MM.1S (cell line): ENCODE measurements around the gene PARVB.

ENCODE experiments used
- DNase-seq: peaks from one replicate; pipeline ENCODE4 v3.0.0-alpha.2; 2015
- H2AFZ ChIP-seq: fragments of 300-600 bp; sonication (generic); 2 replicates; pipeline ENCODE4 v1.6.0; 2016; ENCODE audit warnings: antibody characterized with exemption, low read length
- H3F3A ChIP-seq: fragments of 300-600 bp; sonication (generic); 2 replicates; pipeline ENCODE4 v1.6.1; 2016; ENCODE audit warnings: mild to moderate bottlenecking, antibody characterized with exemption, low read length, moderate library complexity, mixed read lengths; ENCODE audit not compliant: insufficient read depth
- H3K27ac ChIP-seq: fragments of 300-600 bp; sonication (generic); 2 replicates; pipeline ENCODE4 v1.5.1; 2016; ENCODE audit warnings: mild to moderate bottlenecking, low read length
- H3K27me3 ChIP-seq: fragments of 300-600 bp; sonication (generic); replicated peaks from 2 replicates; pipeline ENCODE4 v1.6.0; 2016; ENCODE audit warnings: low read length; ENCODE audit not compliant: insufficient read depth
- H3K36me3 ChIP-seq: fragments of 300-600 bp; sonication (generic); replicated peaks from 2 replicates; pipeline ENCODE4 v1.6.1; 2016; ENCODE audit warnings: mild to moderate bottlenecking, low read length, mixed read lengths; ENCODE audit not compliant: insufficient read depth
- H3K4me1 ChIP-seq: fragments of 300-600 bp; sonication (generic); 2 replicates; pipeline ENCODE4 v1.6.1; 2016; ENCODE audit warnings: low read length, mixed read lengths
- H3K4me2 ChIP-seq: fragments of 300-600 bp; sonication (generic); 2 replicates; pipeline ENCODE4 v1.6.0; 2016; ENCODE audit warnings: low read depth, low read length
- H3K4me3 ChIP-seq: fragments of 300-600 bp; sonication (generic); 2 replicates; pipeline ENCODE4 v1.5.1; 2016; ENCODE audit warnings: low read length, mixed read lengths
- H3K79me2 ChIP-seq: fragments of 300-600 bp; sonication (generic); 2 replicates; pipeline ENCODE4 v1.6.1; 2016; ENCODE audit warnings: mixed run types, low read length, mixed read lengths
- H3K9ac ChIP-seq: fragments of 300-600 bp; sonication (generic); 2 replicates; pipeline ENCODE4 v1.6.1; 2016; ENCODE audit warnings: low read length, mixed read lengths
- H3K9me2 ChIP-seq: fragments of 300-600 bp; sonication (generic); replicated peaks from 2 replicates; pipeline ENCODE4 v1.6.1; 2016; ENCODE audit warnings: mild to moderate bottlenecking, low read length, mixed read lengths; ENCODE audit not compliant: insufficient read depth
- H3K9me3 ChIP-seq: fragments of 300-600 bp; sonication (generic); replicated peaks from 2 replicates; pipeline ENCODE4 v1.6.1; 2016; ENCODE audit warnings: mild to moderate bottlenecking, low read length, mixed read lengths; ENCODE audit not compliant: insufficient read depth
- H4K20me1 ChIP-seq: fragments of 300-600 bp; sonication (generic); 2 replicates; pipeline ENCODE4 v1.6.1; 2016; ENCODE audit warnings: mild to moderate bottlenecking, low read length, moderate library complexity, mixed read lengths; ENCODE audit not compliant: insufficient read depth
- EZH2 ChIP-seq: fragments of 300-600 bp; sonication (generic); optimal IDR thresholded peaks from 2 replicates; pipeline ENCODE3; 2017; ENCODE audit warnings: low read depth, mild to moderate bottlenecking, antibody characterized with exemption, low read length, mixed read lengths
- EZH2phosphoT487 ChIP-seq: fragments of 300-600 bp; sonication (generic); IDR thresholded peaks from 2 replicates; pipeline ENCODE4 v1.6.1; 2018; ENCODE audit warnings: antibody characterized with exemption, low read length
- TF ChIP-seq, protein P1 (sequence below): fragments of 300-600 bp; sonication (generic); IDR thresholded peaks from 2 replicates; pipeline ENCODE4 v1.5.1; 2016; ENCODE audit warnings: antibody characterized with exemption, low read length, mixed read lengths

PARVB gene

DNA sequence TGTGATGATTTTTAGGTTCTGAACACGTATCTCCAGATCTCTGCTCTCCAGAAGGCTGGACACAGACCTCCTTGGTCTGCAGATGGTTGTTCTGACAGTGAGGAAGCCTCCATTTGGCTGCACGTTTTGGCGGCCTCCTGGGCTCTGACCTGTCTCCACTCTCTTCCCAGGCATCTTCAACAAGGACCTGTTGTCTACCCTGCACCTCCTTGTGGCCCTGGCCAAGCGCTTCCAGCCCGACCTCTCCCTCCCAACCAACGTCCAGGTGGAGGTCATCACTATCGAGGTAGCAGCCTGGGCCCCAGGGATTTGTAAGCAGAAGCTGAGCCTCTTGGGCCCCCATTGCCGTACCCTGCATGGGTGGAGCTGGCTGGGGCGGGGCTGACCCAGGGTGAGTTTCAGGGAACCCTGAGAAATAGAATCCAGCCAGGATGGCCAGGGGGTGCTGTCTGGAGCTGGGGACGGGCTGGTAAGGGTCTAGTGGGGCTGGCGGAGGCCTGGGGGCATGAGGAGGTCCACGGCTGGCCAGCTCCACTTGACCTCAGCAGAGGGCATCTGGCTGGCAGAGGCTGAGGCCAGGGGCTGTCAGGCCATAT is 166.4 kb downstream of the PARVB start:
- no peak for DNase-seq
- no peaks in the 10 kb centered on the region for H3K79me2 ChIP-seq
- H2AFZ ChIP-seq: no peak overlapping the region
- H3K27me3 ChIP-seq: peaks cover 25% of the 10 kb centered on the region
- TF ChIP-seq, protein P1, sequence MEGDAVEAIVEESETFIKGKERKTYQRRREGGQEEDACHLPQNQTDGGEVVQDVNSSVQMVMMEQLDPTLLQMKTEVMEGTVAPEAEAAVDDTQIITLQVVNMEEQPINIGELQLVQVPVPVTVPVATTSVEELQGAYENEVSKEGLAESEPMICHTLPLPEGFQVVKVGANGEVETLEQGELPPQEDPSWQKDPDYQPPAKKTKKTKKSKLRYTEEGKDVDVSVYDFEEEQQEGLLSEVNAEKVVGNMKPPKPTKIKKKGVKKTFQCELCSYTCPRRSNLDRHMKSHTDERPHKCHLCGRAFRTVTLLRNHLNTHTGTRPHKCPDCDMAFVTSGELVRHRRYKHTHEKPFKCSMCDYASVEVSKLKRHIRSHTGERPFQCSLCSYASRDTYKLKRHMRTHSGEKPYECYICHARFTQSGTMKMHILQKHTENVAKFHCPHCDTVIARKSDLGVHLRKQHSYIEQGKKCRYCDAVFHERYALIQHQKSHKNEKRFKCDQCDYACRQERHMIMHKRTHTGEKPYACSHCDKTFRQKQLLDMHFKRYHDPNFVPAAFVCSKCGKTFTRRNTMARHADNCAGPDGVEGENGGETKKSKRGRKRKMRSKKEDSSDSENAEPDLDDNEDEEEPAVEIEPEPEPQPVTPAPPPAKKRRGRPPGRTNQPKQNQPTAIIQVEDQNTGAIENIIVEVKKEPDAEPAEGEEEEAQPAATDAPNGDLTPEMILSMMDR: no peak
- TF ChIP-seq EZH2 (no peak), EZH2phosphoT487 (no peak)
- H3K36me3 ChIP-seq: no peaks in the 10 kb centered on the region
- no peaks in the 10 kb centered on the region for H3K9me3 ChIP-seq
- no peak overlapping the region for H3K4me2 ChIP-seq
- no peaks in the 10 kb centered on the region for H4K20me1 ChIP-seq
- no peak overlapping the region for H3K9ac ChIP-seq
- H3K4me1 ChIP-seq: peaks cover 31% of the 10 kb centered on the region
- no peaks in the 10 kb centered on the region for H3K9me2 ChIP-seq
- H3K27ac ChIP-seq: no peak overlapping the region
- H3F3A ChIP-seq: 0 out of 2 replicates have a peak, but pooled peaks cover 7% of the 10 kb centered on the region
- H3K4me3 ChIP-seq: no peak overlapping the region

DNA sequence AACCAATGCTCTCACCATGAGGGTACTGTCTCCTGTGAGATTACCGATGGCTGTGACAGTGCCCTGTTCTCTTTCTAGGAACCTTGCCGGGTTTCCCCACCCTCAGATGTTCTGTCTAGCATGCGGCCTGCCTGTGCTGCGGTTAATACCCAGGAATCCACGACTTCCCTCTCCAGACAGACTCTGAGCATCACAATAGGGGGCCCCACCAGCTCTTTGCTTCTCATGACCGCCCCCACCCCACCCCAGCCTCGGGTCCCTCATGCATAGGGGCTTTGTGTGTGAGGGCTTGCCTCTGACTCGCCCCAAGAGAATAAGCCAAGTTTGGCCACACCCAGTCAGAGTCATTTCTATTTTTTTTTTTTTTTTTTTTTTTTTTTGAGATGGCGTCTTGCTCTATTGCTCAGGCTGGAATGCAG is 166.9 kb downstream of the PARVB start:
- H3K27ac ChIP-seq: no peak overlapping the region
- no peaks in the 10 kb centered on the region for H3K9me2 ChIP-seq
- H3K27me3 ChIP-seq: peaks cover 31% of the 10 kb centered on the region
- TF ChIP-seq, protein P1: no peak
- TF ChIP-seq EZH2phosphoT487 (no peak), EZH2 (no peak)
- peaks cover 33% of the 10 kb centered on the region for H3K4me1 ChIP-seq
- no peaks in the 10 kb centered on the region for H4K20me1 ChIP-seq
- H3K36me3 ChIP-seq: no peaks in the 10 kb centered on the region
- no peak overlapping the region for H2AFZ ChIP-seq
- H3K4me2 ChIP-seq: no peak overlapping the region
- 0 out of 2 replicates have a peak, but pooled peaks cover 7% of the 10 kb centered on the region for H3F3A ChIP-seq
- DNase-seq: no peak
- no peak overlapping the region for H3K9ac ChIP-seq
- H3K79me2 ChIP-seq: no peaks in the 10 kb centered on the region
- no peak overlapping the region for H3K4me3 ChIP-seq
- no peaks in the 10 kb centered on the region for H3K9me3 ChIP-seq

DNA sequence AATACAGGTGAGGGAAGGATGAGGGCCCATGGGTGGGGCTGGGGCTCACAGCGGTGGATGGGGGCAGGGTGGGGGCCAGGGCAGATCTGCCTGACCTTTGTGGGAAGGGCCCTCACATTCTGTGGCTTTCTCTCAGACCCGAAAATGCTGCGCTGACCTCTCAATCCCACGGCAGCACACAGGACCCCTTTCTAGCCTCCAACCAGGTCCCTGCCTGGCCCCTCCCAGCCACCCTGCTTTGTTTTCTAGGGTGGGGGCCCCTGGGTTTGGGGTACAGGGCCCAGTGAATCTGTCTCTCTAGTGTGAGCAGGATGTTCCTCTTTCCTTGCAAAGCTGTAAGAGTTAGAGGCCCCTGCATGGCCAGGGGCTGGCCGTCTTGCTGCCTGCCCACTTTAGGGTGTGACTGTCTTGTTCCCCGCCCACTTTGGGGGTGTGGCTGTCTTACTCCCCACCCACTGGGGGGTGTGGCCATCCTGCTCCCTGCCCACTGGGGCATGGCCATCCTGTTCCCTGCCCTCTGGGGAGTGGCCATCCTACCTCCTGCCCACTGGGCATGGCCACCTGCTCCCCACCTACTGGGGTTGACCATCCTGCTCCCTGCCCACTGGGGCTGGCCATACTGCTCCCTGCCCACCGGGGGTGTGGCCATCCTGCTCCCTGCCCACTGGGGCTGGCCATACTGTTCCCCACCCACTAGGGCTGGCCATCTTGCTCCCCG is 168.2 kb downstream of the PARVB start:
- Histone ChIP-seq H3K27ac (no peak overlapping the region), H3K27me3 (peaks cover 32% of the 10 kb centered on the region), H3K9me3 (no peaks in the 10 kb centered on the region), H4K20me1 (no peaks in the 10 kb centered on the region), H3K4me3 (no peak overlapping the region), H3K79me2 (no peaks in the 10 kb centered on the region), H3K9me2 (no peaks in the 10 kb centered on the region), H3K4me2 (peak overlapping the region; percentile 61), H3K4me1 (peaks cover 30% of the 10 kb centered on the region), H2AFZ (no peak overlapping the region), H3K36me3 (no peaks in the 10 kb centered on the region), H3K9ac (no peak overlapping the region), H3F3A (0 out of 2 replicates have a peak, but pooled peaks cover 7% of the 10 kb centered on the region)
- TF ChIP-seq EZH2phosphoT487 (no peak), EZH2 (no peak)
- TF ChIP-seq, protein P1: no peak
- DNase-seq: peak; percentile 19
